ENCODE results near the gene COA6.

- peak; percentile 62 for TF ChIP-seq CTCF (IDR thresholded peaks at IDR 0.05; ENCODE audit: low read depth, low read length, missing input control)
- no peak for TF ChIP-seq TAF1 (conservative IDR thresholded peaks at IDR 0.05)
- no peak for TF ChIP-seq REST (IDR thresholded peaks at IDR 0.05)
- TF ChIP-seq ATF3 (IDR thresholded peaks at IDR 0.05): no peak
- no peak for TF ChIP-seq SP1 (IDR thresholded peaks at IDR 0.05)
- TF ChIP-seq GABPA (IDR thresholded peaks at IDR 0.05 in 1 of 2, conservative IDR thresholded peaks at IDR 0.05 in 1 of 2): no peak
- TF ChIP-seq MAX (IDR thresholded peaks at IDR 0.05): no peak
- TF ChIP-seq FOXA1 (IDR thresholded peaks at IDR 0.05): no peak
- no peak for TF ChIP-seq ZBTB33 (IDR thresholded peaks at IDR 0.05)
- peak; percentile 73 to 81 for TF ChIP-seq RAD21 (IDR thresholded peaks at IDR 0.05)
- no peak for TF ChIP-seq YY1 (IDR thresholded peaks at IDR 0.05)
Measured at GRCh38 chr1:234326497-234327366, 46.5 kb upstream of the COA6 start.

Measured in liver (tissue), 3 donors.